Smooth muscle cell (in vitro differentiated cells): ENCODE measurements around the gene DBN1. TPM values are rescaled to one million over a fixed set of nuclear protein-coding genes. Genes with fewer than 3 reads are reported as not detected.

Experiments used
- DNase-seq: peaks from one replicate; lab custom pipeline; 2025; ENCODE audit not compliant: unreplicated experiment; lab: John Stamatoyannopoulos, UW
- H2AFZ ChIP-seq: fragments of 200-600 bp; sonication (generic); 2 replicates; pipeline ENCODE4 v1.6.0; 2016; ENCODE audit warnings: antibody characterized with exemption, low read depth, mild to moderate bottlenecking
- H3F3A ChIP-seq: fragments of 200-600 bp; sonication (generic); 2 replicates; pipeline ENCODE4 v1.6.0; 2017; ENCODE audit warnings: antibody characterized with exemption, low read depth
- H3K27ac ChIP-seq: fragments of 200-600 bp; sonication (generic); 2 replicates; pipeline ENCODE4 v1.5.1; 2016; ENCODE audit warnings: low read depth, mild to moderate bottlenecking
- H3K27me3 ChIP-seq: fragments of 200-600 bp; sonication (generic); 2 replicates; pipeline ENCODE4 v1.6.1; 2016; ENCODE audit warnings: low read depth, mild to moderate bottlenecking
- H3K36me3 ChIP-seq: fragments of 200-600 bp; sonication (generic); 2 replicates; pipeline ENCODE4 v1.5.1; 2016; ENCODE audit warnings: low read depth
- H3K4me1 ChIP-seq: fragments of 200-600 bp; sonication (generic); 2 replicates; pipeline ENCODE4 v1.5.1; 2016; ENCODE audit warnings: low read depth
- H3K4me2 ChIP-seq: fragments of 200-600 bp; sonication (generic); 2 replicates; pipeline ENCODE4 v1.6.0; 2016; ENCODE audit warnings: mild to moderate bottlenecking
- H3K4me3 ChIP-seq: fragments of 200-600 bp; sonication (generic); 2 replicates; pipeline ENCODE4 v1.5.1; 2016; ENCODE audit warnings: mild to moderate bottlenecking
- H3K79me2 ChIP-seq: fragments of 200-600 bp; sonication (generic); 2 replicates; pipeline ENCODE4 v1.6.0; 2016; ENCODE audit warnings: low read depth, mild to moderate bottlenecking
- H3K9ac ChIP-seq: fragments of 200-600 bp; sonication (generic); 2 replicates; pipeline ENCODE4 v1.6.0; 2016; ENCODE audit warnings: low read depth
- H3K9me3 ChIP-seq: fragments of 200-600 bp; sonication (generic); replicated peaks from 2 replicates; pipeline ENCODE4 v1.5.1; 2016; ENCODE audit warnings: low read depth
- H4K20me1 ChIP-seq: fragments of 200-600 bp; sonication (generic); 2 replicates; pipeline ENCODE4 v1.6.0; 2016; ENCODE audit warnings: low read depth
- CTCF ChIP-seq: fragments of 200-600 bp; sonication (generic); IDR thresholded peaks from 2 replicates; pipeline ENCODE4 v1.5.1; 2017; ENCODE audit warnings: borderline replicate concordance, mild to moderate bottlenecking, antibody characterized with exemption; ENCODE audit not compliant: insufficient read depth, poor library complexity, severe bottlenecking
- WGBS: methylation state at CpG from one replicate; pipeline ENCODE4 v1.1.7; 2016; ENCODE audit warnings: low lambda C conversion rate; 5-methylcytosine and 5-hydroxymethylcytosine counted together
- polyA plus RNA-seq: library from polyadenylated mRNA; unstranded; fragments of >200 nt; fragmentation: Nextera tagmentation; extraction: Ambion mirVana; gene quantifications from 2 replicates; pipeline ENCODE4 v1.2.1, GENCODE V29; 2016
- total RNA-seq: library from RNA; depleted of rRNA; stranded (reverse); fragments of >200 nt; gene quantifications from 2 replicates; pipeline ENCODE4 v1.2.3, GENCODE V29; 2014

Gene DBN1
- total and polyA plus RNA-seq, 2 experiments from 2014 or later, result 116 to 202 TPM

- TF ChIP-seq CTCF, result no peak
- no peak overlapping the region for H3K4me2 ChIP-seq
- no peaks in the 10 kb centered on the region for H4K20me1 ChIP-seq
- no peaks in the 10 kb centered on the region for H3K9me3 ChIP-seq
- no peaks in the 10 kb centered on the region for H3F3A ChIP-seq
- H3K79me2 ChIP-seq, result no peaks in the 10 kb centered on the region
- no peaks in the 10 kb centered on the region for H3K36me3 ChIP-seq
- no peak overlapping the region for H3K4me3 ChIP-seq
- WGBS, result 96% methylated on average over 20 of the region's 20 CpGs
- H3K27ac ChIP-seq, result no peak overlapping the region
- no peak overlapping the region for H3K9ac ChIP-seq
- DNase-seq, result no peak
- no peaks in the 10 kb centered on the region for H3K4me1 ChIP-seq
- no peak overlapping the region for H2AFZ ChIP-seq
- H3K27me3 ChIP-seq, result no peaks in the 10 kb centered on the region
Observed at GRCh38 chr5:177434942-177435738, 38.3 kb downstream of the DBN1 start.

GRCh38 chr5:177434437-177434836 is 39.0 kb downstream of the DBN1 start:
- TF ChIP-seq CTCF, result no peak
- H3K4me1 ChIP-seq, result no peaks in the 10 kb centered on the region
- no peaks in the 10 kb centered on the region for H3K79me2 ChIP-seq
- no peaks in the 10 kb centered on the region for H3K36me3 ChIP-seq
- no peak overlapping the region for H3K4me3 ChIP-seq
- 98% methylated on average over 8 of the region's 8 CpGs for WGBS
- no peaks in the 10 kb centered on the region for H3K9me3 ChIP-seq
- no peaks in the 10 kb centered on the region for H3K27me3 ChIP-seq
- H3K4me2 ChIP-seq, result no peak overlapping the region
- H2AFZ ChIP-seq, result no peak overlapping the region
- no peak overlapping the region for H3K27ac ChIP-seq
- no peak overlapping the region for H3K9ac ChIP-seq
- no peak for DNase-seq
- no peaks in the 10 kb centered on the region for H3F3A ChIP-seq
- H4K20me1 ChIP-seq, result peaks cover 4% of the 10 kb centered on the region

- no peak for TF ChIP-seq CTCF
- H3K9ac ChIP-seq, result no peak overlapping the region
- no peak overlapping the region for H3K4me2 ChIP-seq
- no peaks in the 10 kb centered on the region for H3K4me1 ChIP-seq
- no peak overlapping the region for H2AFZ ChIP-seq
- DNase-seq, result no peak
- 98% methylated on average over 28 of the region's 29 CpGs for WGBS
- no peaks in the 10 kb centered on the region for H3K27me3 ChIP-seq
- peaks cover 11% of the 10 kb centered on the region for H4K20me1 ChIP-seq
- no peaks in the 10 kb centered on the region for H3F3A ChIP-seq
- no peaks in the 10 kb centered on the region for H3K9me3 ChIP-seq
- no peaks in the 10 kb centered on the region for H3K36me3 ChIP-seq
- peaks cover under 1% of the 10 kb centered on the region for H3K79me2 ChIP-seq
- H3K4me3 ChIP-seq, result no peak overlapping the region
- no peak overlapping the region for H3K27ac ChIP-seq
Observed at GRCh38 chr5:177433658-177434217, 39.7 kb downstream of the DBN1 start.
